ENCODE data around the gene TNS1.

- no peak for TF ChIP-seq EZH2phosphoT487 (IDR thresholded peaks at IDR 0.05; ENCODE audit: borderline replicate concordance)
- no peak for TF ChIP-seq CTCF (conservative IDR thresholded peaks at IDR 0.05; ENCODE audit: low read length)
These were observed 18.8 kb upstream of the TNS1 start for GRCh38 chr2:218021536-218022071.

Data from Loucy (cell line).